ENCODE data around the gene HOMER2.
A peak's percentile ranks its signal among the peaks of the same experiment; 100 is the strongest.

- peak; percentile 72 for TF ChIP-seq CTCF (IDR thresholded peaks at IDR 0.05; ENCODE audit: low read depth, low read length, missing input control)
- peak; percentile 59 for TF ChIP-seq REST (IDR thresholded peaks at IDR 0.05)
Observed at GRCh38 chr15:82849556-82850512, 102.7 kb downstream of the HOMER2 start.
